HG03039 (cell line): ENCODE data around the gene RHOJ.

Experiments used
- ATAC-seq: cut with Tn5 transposase; IDR thresholded peaks from one replicate; pipeline ENCODE4 v1.9.1; 2021; ENCODE audit warnings: mild to moderate bottlenecking, moderate library complexity; ENCODE audit not compliant: unreplicated experiment

The RHOJ gene

GRCh38 chr14:63205044-63205575, 867 bp downstream of the RHOJ start:
- ATAC-seq: no peak

- no peak for ATAC-seq
Observed at GRCh38 chr14:63205866-63206265, 1.6 kb downstream of the RHOJ start.

GRCh38 chr14:63209160-63209559, 4.9 kb downstream of the RHOJ start:
- ATAC-seq: no peak

- no peak for ATAC-seq
Observed at GRCh38 chr14:63210812-63211211, 6.6 kb downstream of the RHOJ start.

GRCh38 chr14:63212209-63212608, 8.0 kb downstream of the RHOJ start:
- ATAC-seq: no peak

- no peak for ATAC-seq
Observed at GRCh38 chr14:63212776-63213500, 8.7 kb downstream of the RHOJ start.

GRCh38 chr14:63214417-63215196, 10.4 kb downstream of the RHOJ start:
- ATAC-seq: no peak

- ATAC-seq: no peak
Observed at GRCh38 chr14:63220526-63220925, 16.3 kb downstream of the RHOJ start.

- no peak for ATAC-seq
Observed at GRCh38 chr14:63223596-63223995, 19.4 kb downstream of the RHOJ start.

- no peak for ATAC-seq
Observed at GRCh38 chr14:63224196-63224595, 20.0 kb downstream of the RHOJ start.

- no peak for ATAC-seq
Observed at GRCh38 chr14:63228217-63228616, 24.0 kb downstream of the RHOJ start.

GRCh38 chr14:63229330-63230059, 25.3 kb downstream of the RHOJ start:
- ATAC-seq: no peak

GRCh38 chr14:63231766-63232165, 27.5 kb downstream of the RHOJ start:
- no peak for ATAC-seq

GRCh38 chr14:63237791-63238190, 33.5 kb downstream of the RHOJ start:
- ATAC-seq: no peak

GRCh38 chr14:63240221-63240620, 36.0 kb downstream of the RHOJ start:
- ATAC-seq: no peak

- no peak for ATAC-seq
Observed at GRCh38 chr14:63241096-63241495, 36.9 kb downstream of the RHOJ start.

- ATAC-seq: no peak
Observed at GRCh38 chr14:63243646-63244045, 39.4 kb downstream of the RHOJ start.

GRCh38 chr14:63245893-63246292, 41.6 kb downstream of the RHOJ start:
- no peak for ATAC-seq

GRCh38 chr14:63248211-63248610, 44.0 kb downstream of the RHOJ start:
- ATAC-seq: no peak

- ATAC-seq: no peak
Observed at GRCh38 chr14:63249092-63249491, 44.8 kb downstream of the RHOJ start.

GRCh38 chr14:63257299-63257698, 53.1 kb downstream of the RHOJ start:
- no peak for ATAC-seq
